ENCODE measurements around the gene DAO.

The DAO gene

GRCh38 chr12:108938247-108938924, 58.5 kb downstream of the DAO start (continued):
- no peak for TF ChIP-seq CSRNP3 (CRISPR knock-in tag; IDR thresholded peaks at IDR 0.05)
- no peak for TF ChIP-seq TOX (CRISPR knock-in tag; IDR thresholded peaks at IDR 0.05; ENCODE audit: borderline replicate concordance)

GRCh38 chr12:108939594-108939993, 59.7 kb downstream of the DAO start:
- peak; percentile 84 for ATAC-seq
- TF ChIP-seq CSRNP3 (CRISPR knock-in tag; IDR thresholded peaks at IDR 0.05) (no peak), GLIS3 (CRISPR knock-in tag; IDR thresholded peaks at IDR 0.05) (no peak), CREB5 (CRISPR knock-in tag; IDR thresholded peaks at IDR 0.05; ENCODE audit: low read depth) (no peak), TSHZ2 (CRISPR knock-in tag; IDR thresholded peaks at IDR 0.05) (no peak), BACH2 (CRISPR knock-in tag; IDR thresholded peaks at IDR 0.05; ENCODE audit: borderline replicate concordance) (no peak), SNAI2 (CRISPR knock-in tag; IDR thresholded peaks at IDR 0.05) (no peak), POU6F1 (CRISPR knock-in tag; IDR thresholded peaks at IDR 0.05; ENCODE audit: borderline replicate concordance, low read depth) (no peak), CSDC2 (CRISPR knock-in tag; IDR thresholded peaks at IDR 0.05) (no peak), RARB (CRISPR knock-in tag; IDR thresholded peaks at IDR 0.05) (no peak), ISL1 (CRISPR knock-in tag; IDR thresholded peaks at IDR 0.05) (no peak), ZC3H10 (CRISPR knock-in tag; IDR thresholded peaks at IDR 0.05) (no peak), PPARA (CRISPR knock-in tag; IDR thresholded peaks at IDR 0.05; ENCODE audit: borderline replicate concordance) (no peak), ZNF8 (CRISPR knock-in tag; IDR thresholded peaks at IDR 0.05) (no peak), TCF4 (CRISPR knock-in tag; IDR thresholded peaks at IDR 0.05; ENCODE audit: borderline replicate concordance) (no peak), ZFP30 (CRISPR knock-in tag; IDR thresholded peaks at IDR 0.05) (no peak), ZNF565 (CRISPR knock-in tag; conservative IDR thresholded peaks at IDR 0.05; ENCODE audit: low read depth) (no peak), PATZ1 (CRISPR knock-in tag; IDR thresholded peaks at IDR 0.05; ENCODE audit: borderline replicate concordance) (no peak), ZNF70 (CRISPR knock-in tag; IDR thresholded peaks at IDR 0.05) (no peak), ARNTL (CRISPR knock-in tag; IDR thresholded peaks at IDR 0.05; ENCODE audit: borderline replicate concordance, low read depth) (no peak)

Measured in SK-N-SH treated with all-trans-retinoic acid at 6 μM for 48 hours (cell line).